Mucosa of stomach (tissue), 1 donor: Measurements from ENCODE around the gene KCNJ5.
A peak's percentile ranks its signal among the peaks of the same experiment; 100 is the strongest.

Source experiments
- H3K27me3 ChIP-seq: one replicate; pipeline ENCODE4 v1.7.0; 2013; ENCODE audit warnings: mild to moderate bottlenecking, low read length; ENCODE audit not compliant: control insufficient read depth, insufficient read depth
- H3K36me3 ChIP-seq: one replicate; pipeline ENCODE4 v1.7.0; 2013; ENCODE audit warnings: low read length; ENCODE audit not compliant: control insufficient read depth, insufficient read depth
- H3K4me1 ChIP-seq: one replicate; pipeline ENCODE4 v1.7.0; 2013; ENCODE audit warnings: mild to moderate bottlenecking, low read length; ENCODE audit not compliant: control insufficient read depth, insufficient read depth
- H3K4me3 ChIP-seq: one replicate; pipeline ENCODE4 v1.7.0; 2013; ENCODE audit warnings: low read length
- H3K9ac ChIP-seq: one replicate; pipeline ENCODE4 v1.7.0; 2013; ENCODE audit warnings: mild to moderate bottlenecking, low read length, moderate library complexity
- H3K9me3 ChIP-seq: one replicate; pipeline ENCODE4 v1.7.0; 2013; ENCODE audit warnings: mild to moderate bottlenecking, low read length, moderate library complexity; ENCODE audit not compliant: control insufficient read depth
- donor health status: Pancreatic carcinoma.

The KCNJ5 gene

GRCh38 chr11:128890543-128891368, at the start of gene KCNJ5:
KCNJ5 (plus strand) TSS chr11:128891356; CDS start chr11:128911274, 19,918 bp downstream.
- no peak within 1 kb of the TSS for H3K4me3 ChIP-seq
- H3K36me3 ChIP-seq = no peaks in the 10 kb centered on the region
- H3K27me3 ChIP-seq = peaks cover 58% of the 10 kb centered on the region
- peaks cover 42% of the 10 kb centered on the region for H3K4me1 ChIP-seq
- H3K9me3 ChIP-seq = no peaks in the 10 kb centered on the region
- H3K9ac ChIP-seq = peak within 1 kb of the TSS; percentile 20

GRCh38 chr11:128841461-128842072, 49.6 kb upstream of the KCNJ5 start:
- no peaks in the 10 kb centered on the region for H3K27me3 ChIP-seq
- H3K4me1 ChIP-seq = no peaks in the 10 kb centered on the region
- H3K4me3 ChIP-seq = no peak overlapping the region
- no peaks in the 10 kb centered on the region for H3K9me3 ChIP-seq
- H3K9ac ChIP-seq = no peak overlapping the region
- H3K36me3 ChIP-seq = no peaks in the 10 kb centered on the region

DNA sequence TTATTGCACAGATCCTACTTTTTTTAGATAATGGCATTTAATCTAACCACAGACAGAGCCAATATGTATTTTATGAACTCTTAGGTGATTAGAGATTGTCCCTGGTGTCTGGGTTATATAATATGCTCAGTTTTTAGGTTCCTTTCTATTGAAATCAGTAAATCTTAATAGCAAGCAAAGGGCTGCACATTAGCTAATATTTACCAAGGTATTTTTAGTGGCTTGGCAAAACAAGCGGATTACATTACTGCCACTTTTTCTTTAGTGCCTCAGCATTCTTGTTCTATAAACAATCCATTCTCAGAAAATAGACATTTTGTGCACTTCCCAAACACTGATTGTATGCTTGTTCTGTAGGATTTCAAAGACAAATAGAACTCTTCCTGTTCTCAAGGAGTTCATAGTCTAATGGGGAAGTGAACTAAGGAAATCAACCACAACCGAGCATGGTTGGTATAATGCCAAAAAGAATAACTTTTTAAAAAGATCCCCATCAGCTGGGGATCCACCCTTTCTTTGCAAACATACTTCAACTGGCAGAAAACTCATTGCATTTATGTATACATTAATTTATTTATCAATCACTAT, 47.9 kb upstream of the KCNJ5 start:
- Histone ChIP-seq H3K9me3 (no peaks in the 10 kb centered on the region), H3K9ac (no peak overlapping the region), H3K36me3 (no peaks in the 10 kb centered on the region), H3K27me3 (no peaks in the 10 kb centered on the region), H3K4me3 (no peak overlapping the region), H3K4me1 (no peaks in the 10 kb centered on the region)

GRCh38 chr11:128845334-128845780, 45.8 kb upstream of the KCNJ5 start:
- H3K36me3 ChIP-seq = no peaks in the 10 kb centered on the region
- H3K27me3 ChIP-seq = no peaks in the 10 kb centered on the region
- no peak overlapping the region for H3K9ac ChIP-seq
- H3K4me3 ChIP-seq = no peak overlapping the region
- H3K4me1 ChIP-seq = no peaks in the 10 kb centered on the region
- no peaks in the 10 kb centered on the region for H3K9me3 ChIP-seq

- Histone ChIP-seq H3K4me1 (no peaks in the 10 kb centered on the region), H3K4me3 (no peak overlapping the region), H3K27me3 (no peaks in the 10 kb centered on the region), H3K9ac (no peak overlapping the region), H3K36me3 (no peaks in the 10 kb centered on the region), H3K9me3 (no peaks in the 10 kb centered on the region)
Measured at GRCh38 chr11:128846985-128847384, 44.2 kb upstream of the KCNJ5 start.

GRCh38 chr11:128848815-128849455, 42.2 kb upstream of the KCNJ5 start:
- no peaks in the 10 kb centered on the region for H3K4me1 ChIP-seq
- H3K9ac ChIP-seq = no peak overlapping the region
- H3K4me3 ChIP-seq = no peak overlapping the region
- no peaks in the 10 kb centered on the region for H3K36me3 ChIP-seq
- no peaks in the 10 kb centered on the region for H3K9me3 ChIP-seq
- no peaks in the 10 kb centered on the region for H3K27me3 ChIP-seq

GRCh38 chr11:128852327-128853023, 38.7 kb upstream of the KCNJ5 start:
- H3K9ac ChIP-seq = no peak overlapping the region
- no peaks in the 10 kb centered on the region for H3K27me3 ChIP-seq
- H3K4me3 ChIP-seq = no peak overlapping the region
- H3K36me3 ChIP-seq = no peaks in the 10 kb centered on the region
- no peaks in the 10 kb centered on the region for H3K9me3 ChIP-seq
- H3K4me1 ChIP-seq = no peaks in the 10 kb centered on the region

- Histone ChIP-seq H3K36me3 (no peaks in the 10 kb centered on the region), H3K4me3 (no peak overlapping the region), H3K27me3 (no peaks in the 10 kb centered on the region), H3K9ac (no peak overlapping the region), H3K9me3 (no peaks in the 10 kb centered on the region), H3K4me1 (no peaks in the 10 kb centered on the region)
Measured at GRCh38 chr11:128853559-128853958, 37.6 kb upstream of the KCNJ5 start.

DNA sequence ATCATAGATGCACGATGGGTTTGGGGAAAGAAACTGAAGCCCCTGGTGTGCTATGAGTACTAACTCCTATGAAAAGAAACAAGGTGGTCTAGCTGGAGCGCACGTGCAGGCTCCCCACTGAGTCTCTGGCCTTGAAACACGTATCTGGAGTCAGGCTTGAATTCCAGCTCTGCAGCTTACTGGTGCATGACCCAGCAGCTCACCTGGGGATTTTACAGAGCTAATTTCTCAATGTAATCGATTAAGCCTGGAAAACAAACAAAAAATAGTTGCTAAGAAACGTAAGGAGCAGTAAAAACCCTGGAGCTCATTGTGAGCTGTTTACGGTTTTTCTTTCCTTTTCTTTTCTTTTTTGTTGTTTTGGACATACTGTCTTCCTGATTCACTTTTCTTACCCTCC, 36.3 kb upstream of the KCNJ5 start:
- no peak overlapping the region for H3K4me3 ChIP-seq
- H3K9me3 ChIP-seq = no peaks in the 10 kb centered on the region
- H3K36me3 ChIP-seq = no peaks in the 10 kb centered on the region
- H3K9ac ChIP-seq = no peak overlapping the region
- no peaks in the 10 kb centered on the region for H3K4me1 ChIP-seq
- H3K27me3 ChIP-seq = peaks cover 3% of the 10 kb centered on the region

DNA sequence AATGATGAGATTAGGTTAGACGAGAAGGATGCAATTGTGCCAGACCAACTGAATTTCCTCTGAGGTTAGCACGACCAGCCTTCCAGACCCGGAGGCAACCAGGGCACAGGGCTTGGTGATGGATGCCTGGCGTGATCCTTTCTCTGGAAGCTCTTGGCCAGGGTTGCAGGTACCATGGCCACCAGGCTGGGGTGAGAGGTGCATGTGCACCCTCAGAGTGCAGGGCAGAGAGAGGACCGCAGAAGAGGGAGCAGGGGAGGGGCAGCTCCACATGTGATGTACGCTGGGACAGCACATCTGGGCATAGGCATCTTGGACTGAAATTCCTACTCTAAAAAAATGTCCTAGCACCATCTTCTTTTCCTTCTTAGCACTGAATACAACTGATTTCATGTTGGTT, 34.9 kb upstream of the KCNJ5 start:
- Histone ChIP-seq H3K36me3 (no peaks in the 10 kb centered on the region), H3K9me3 (no peaks in the 10 kb centered on the region), H3K4me3 (no peak overlapping the region), H3K9ac (no peak overlapping the region), H3K27me3 (peaks cover 3% of the 10 kb centered on the region), H3K4me1 (no peaks in the 10 kb centered on the region)

- no peak overlapping the region for H3K4me3 ChIP-seq
- H3K9me3 ChIP-seq = no peaks in the 10 kb centered on the region
- no peaks in the 10 kb centered on the region for H3K4me1 ChIP-seq
- peaks cover 3% of the 10 kb centered on the region for H3K27me3 ChIP-seq
- H3K9ac ChIP-seq = no peak overlapping the region
- H3K36me3 ChIP-seq = no peaks in the 10 kb centered on the region
Measured at GRCh38 chr11:128857341-128857740, 33.8 kb upstream of the KCNJ5 start.
